GM23338 (cell line): ENCODE measurements around the gene SNX30. TPM values are rescaled to one million over a fixed set of nuclear protein-coding genes. Genes with fewer than 3 reads are reported as not detected.

Experiments
- ATAC-seq: fragments of 200-7000 bp; cut with Tn5 transposase; 3 replicates; pipeline ENCODE4 v1.9.1; 2020
- DNase-seq: peaks from one replicate; pipeline ENCODE4 v3.0.0-alpha.2; 2015; ENCODE audit warnings: low spot score
- H2AFZ ChIP-seq: fragments of 200-600 bp; sonication (generic); 2 replicates; pipeline ENCODE4 v1.8.0; 2016; ENCODE audit warnings: antibody characterized with exemption, mild to moderate bottlenecking, moderate library complexity
- H3F3A ChIP-seq: fragments of 200-600 bp; sonication (generic); replicated peaks from 2 replicates; pipeline ENCODE4 v1.8.0; 2017; ENCODE audit warnings: antibody characterized with exemption, mixed run types, low read depth
- H3K27ac ChIP-seq: fragments of 200-600 bp; sonication (generic); 2 replicates; pipeline ENCODE4 v1.6.1; 2016; ENCODE audit warnings: low read depth
- H3K27me3 ChIP-seq: fragments of 200-600 bp; sonication (generic); 2 replicates; pipeline ENCODE4 v1.8.0; 2016; ENCODE audit warnings: mild to moderate bottlenecking, mixed run types, moderate library complexity; ENCODE audit not compliant: insufficient read depth
- H3K36me3 ChIP-seq: fragments of 200-600 bp; sonication (generic); 2 replicates; pipeline ENCODE4 v1.8.0; 2016; ENCODE audit warnings: mild to moderate bottlenecking; ENCODE audit not compliant: insufficient read depth
- H3K4me1 ChIP-seq: fragments of 200-600 bp; sonication (generic); 2 replicates; pipeline ENCODE4 v1.8.0; 2016; ENCODE audit warnings: mild to moderate bottlenecking, moderate library complexity; ENCODE audit not compliant: insufficient read depth
- H3K4me2 ChIP-seq: fragments of 200-600 bp; sonication (generic); 2 replicates; pipeline ENCODE4 v1.7.1; 2017; ENCODE audit warnings: mixed run types
- H3K4me3 ChIP-seq: fragments of 200-600 bp; sonication (generic); 2 replicates; pipeline ENCODE4 v1.6.1; 2016; ENCODE audit warnings: mixed run types
- H3K79me2 ChIP-seq: fragments of 200-600 bp; sonication (generic); replicated peaks from 2 replicates; pipeline ENCODE4 v1.8.0; 2017; ENCODE audit warnings: mild to moderate bottlenecking; ENCODE audit not compliant: insufficient read depth
- H3K9me2 ChIP-seq: fragments of 200-600 bp; sonication (generic); 2 replicates; pipeline ENCODE4 v1.8.0; 2017; ENCODE audit not compliant: insufficient read depth
- H4K20me1 ChIP-seq: fragments of 200-600 bp; sonication (generic); replicated peaks from 2 replicates; pipeline ENCODE4 v1.8.0; 2017; ENCODE audit warnings: mild to moderate bottlenecking; ENCODE audit not compliant: insufficient read depth
- H3K27ac Mint-ChIP-seq: 2 replicates; pipeline ENCODE4 v1.8.0; 2020; ENCODE audit warnings: inconsistent platforms, mild to moderate bottlenecking, moderate library complexity, mixed read lengths
- H3K27me3 Mint-ChIP-seq: 3 replicates; pipeline ENCODE4 v1.8.0; 2022; ENCODE audit warnings: low read depth, mild to moderate bottlenecking, moderate library complexity, mixed read lengths, inconsistent platforms; ENCODE audit not compliant: insufficient read depth, poor library complexity
- H3K36me3 Mint-ChIP-seq: 3 replicates; pipeline ENCODE4 v1.8.0; 2021; ENCODE audit warnings: low read depth, mild to moderate bottlenecking, inconsistent platforms, moderate library complexity, mixed read lengths
- H3K4me1 Mint-ChIP-seq: 3 replicates; pipeline ENCODE4 v1.8.0; 2020; ENCODE audit warnings: mild to moderate bottlenecking, inconsistent platforms, mixed read lengths
- H3K4me3 Mint-ChIP-seq: 3 replicates; pipeline ENCODE4 v1.8.0; 2021; ENCODE audit warnings: moderate library complexity, mild to moderate bottlenecking, inconsistent platforms, mixed read lengths
- H3K9me3 Mint-ChIP-seq: 3 replicates; pipeline ENCODE4 v1.8.0; 2020; ENCODE audit warnings: moderate library complexity, mild to moderate bottlenecking, inconsistent platforms, mixed read lengths
- CREB1 ChIP-seq: fragments of 250-450 bp; sonication (Bioruptor Pico); IDR thresholded peaks from 2 replicates; pipeline ENCODE4 v1.5.0; 2020; ENCODE audit warnings: low read depth, mild to moderate bottlenecking, moderate library complexity
- ETS1 ChIP-seq: IDR thresholded peaks from 2 replicates; pipeline ENCODE4 v1.6.1; 2016; ENCODE audit warnings: antibody characterized with exemption
- EZH2 ChIP-seq: fragments of 200-600 bp; sonication (generic); IDR thresholded peaks from one replicate; pipeline ENCODE4 v1.8.0; 2017; ENCODE audit warnings: antibody characterized with exemption, mild to moderate bottlenecking, low read depth; ENCODE audit not compliant: unreplicated experiment
- EZH2phosphoT487 ChIP-seq: fragments of 200-600 bp; sonication (generic); IDR thresholded peaks from one replicate; pipeline ENCODE4 v1.8.1; 2018; ENCODE audit warnings: antibody characterized with exemption; ENCODE audit not compliant: unreplicated experiment
- JUNB ChIP-seq: IDR thresholded peaks from one replicate; pipeline ENCODE4 v1.6.1; 2016; ENCODE audit warnings: antibody characterized with exemption; ENCODE audit not compliant: unreplicated experiment
- NANOG ChIP-seq: IDR thresholded peaks from 2 replicates; pipeline ENCODE4 v1.6.1; 2016; ENCODE audit warnings: antibody characterized with exemption, borderline replicate concordance
- POLR2AphosphoS5 ChIP-seq: IDR thresholded peaks from 2 replicates; pipeline ENCODE4 v1.6.1; 2016; ENCODE audit warnings: antibody characterized with exemption, low read depth
- STAT1 ChIP-seq: IDR thresholded peaks from one replicate; pipeline ENCODE4 v1.6.1; 2016; ENCODE audit warnings: antibody characterized with exemption; ENCODE audit not compliant: unreplicated experiment
- ZNF114 ChIP-seq: fragments of 250-450 bp; sonication (Bioruptor Pico); IDR thresholded peaks from 2 replicates; pipeline ENCODE4 v1.5.0; 2020; ENCODE audit warnings: mild to moderate bottlenecking, moderate library complexity
- ZNF331 ChIP-seq: fragments of 250-450 bp; sonication (Bioruptor Pico); IDR thresholded peaks from 2 replicates; pipeline ENCODE4 v1.5.0; 2020; ENCODE audit warnings: low read depth, mild to moderate bottlenecking, moderate library complexity
- polyA plus RNA-seq: library from polyadenylated mRNA; unstranded; fragments of >200 nt; fragmentation: Nextera tagmentation; extraction: Ambion mirVana; gene quantifications from 2 replicates; pipeline ENCODE4 v1.2.1, GENCODE V29; 2016
- total RNA-seq: library from RNA; depleted of rRNA; stranded (reverse); fragments of >200 nt; shearing (Covaris generic); gene quantifications from 2 replicates; pipeline ENCODE4 v1.2.3, GENCODE V29; 2014
- TF ChIP-seq, protein P1 (sequence below), 2 experiments: fragments of 200-600 bp in 1 of 2; sonication (generic) in 1 of 2; conservative IDR thresholded peaks; 2 replicates each; pipeline versions ENCODE4 v1.5.1 to v1.6.1; 2016 to 2017; ENCODE audit warnings: antibody characterized with exemption in 2 of 2, low read depth in 2 of 2, mild to moderate bottlenecking in 2 of 2, moderate library complexity in 1 of 2
- TF ChIP-seq, protein P2 (sequence below): fragments of 250-450 bp; sonication (Bioruptor Pico); IDR thresholded peaks from 2 replicates; pipeline ENCODE4 v1.5.0; 2020; ENCODE audit warnings: mild to moderate bottlenecking, moderate library complexity

The SNX30 gene
- total and polyA plus RNA-seq, 2 experiments from 2014 or later = 2.1 to 17.8 TPM

DNA sequence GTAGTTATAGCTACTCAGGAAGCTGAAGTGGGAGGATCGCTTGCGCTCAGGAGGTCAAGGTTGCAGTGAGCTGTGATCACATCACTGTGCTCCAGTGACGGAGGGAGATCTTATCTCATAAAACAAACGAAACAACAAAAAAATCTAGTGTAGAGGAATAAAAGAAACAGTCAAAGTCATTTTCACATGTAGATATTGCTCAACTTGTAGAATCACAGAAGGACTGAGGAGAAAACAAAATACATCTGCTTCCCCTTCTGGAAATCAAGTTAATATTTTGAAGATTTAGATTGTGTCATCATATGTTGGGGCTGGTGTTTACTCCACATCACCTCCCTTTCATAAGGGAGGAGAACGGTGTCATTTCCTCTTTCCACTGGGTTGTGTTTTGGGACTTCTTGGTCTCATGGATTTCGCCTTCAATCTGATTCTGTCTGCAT, 148.3 kb downstream of the SNX30 start:
- Histone ChIP-seq H4K20me1 (no peaks in the 10 kb centered on the region), H3K36me3 (no peaks in the 10 kb centered on the region), H3K4me3 (no peak overlapping the region), H3K4me1 (no peaks in the 10 kb centered on the region), H3F3A (no peaks in the 10 kb centered on the region), H3K9me2 (peaks cover 5% of the 10 kb centered on the region; the same call in 1 of the 2 replicates), H2AFZ (no peak overlapping the region), H3K27me3 (no peaks in the 10 kb centered on the region), H3K4me2 (no peak overlapping the region), H3K27ac (no peak overlapping the region), H3K79me2 (no peaks in the 10 kb centered on the region)
- DNase-seq (no peak), ATAC-seq (no peak)
- Mint-ChIP-seq H3K36me3 (no peaks in the 10 kb centered on the region), H3K4me3 (no peak overlapping the region), H3K27me3 (peaks cover 4% of the 10 kb centered on the region), H3K9me3 (no peaks in the 10 kb centered on the region), H3K4me1 (no peaks in the 10 kb centered on the region), H3K27ac (no peak overlapping the region)
- TF ChIP-seq CREB1 (CRISPR knock-in tag) (no peak), ZNF114 (CRISPR knock-in tag) (no peak), POLR2AphosphoS5 (no peak), EZH2 (no peak), JUNB (no peak)
- TF ChIP-seq, protein P1, sequence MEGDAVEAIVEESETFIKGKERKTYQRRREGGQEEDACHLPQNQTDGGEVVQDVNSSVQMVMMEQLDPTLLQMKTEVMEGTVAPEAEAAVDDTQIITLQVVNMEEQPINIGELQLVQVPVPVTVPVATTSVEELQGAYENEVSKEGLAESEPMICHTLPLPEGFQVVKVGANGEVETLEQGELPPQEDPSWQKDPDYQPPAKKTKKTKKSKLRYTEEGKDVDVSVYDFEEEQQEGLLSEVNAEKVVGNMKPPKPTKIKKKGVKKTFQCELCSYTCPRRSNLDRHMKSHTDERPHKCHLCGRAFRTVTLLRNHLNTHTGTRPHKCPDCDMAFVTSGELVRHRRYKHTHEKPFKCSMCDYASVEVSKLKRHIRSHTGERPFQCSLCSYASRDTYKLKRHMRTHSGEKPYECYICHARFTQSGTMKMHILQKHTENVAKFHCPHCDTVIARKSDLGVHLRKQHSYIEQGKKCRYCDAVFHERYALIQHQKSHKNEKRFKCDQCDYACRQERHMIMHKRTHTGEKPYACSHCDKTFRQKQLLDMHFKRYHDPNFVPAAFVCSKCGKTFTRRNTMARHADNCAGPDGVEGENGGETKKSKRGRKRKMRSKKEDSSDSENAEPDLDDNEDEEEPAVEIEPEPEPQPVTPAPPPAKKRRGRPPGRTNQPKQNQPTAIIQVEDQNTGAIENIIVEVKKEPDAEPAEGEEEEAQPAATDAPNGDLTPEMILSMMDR (conservative IDR thresholded peaks at IDR 0.05; ENCODE audit: low read depth in 2 of 2) = no peak

DNA sequence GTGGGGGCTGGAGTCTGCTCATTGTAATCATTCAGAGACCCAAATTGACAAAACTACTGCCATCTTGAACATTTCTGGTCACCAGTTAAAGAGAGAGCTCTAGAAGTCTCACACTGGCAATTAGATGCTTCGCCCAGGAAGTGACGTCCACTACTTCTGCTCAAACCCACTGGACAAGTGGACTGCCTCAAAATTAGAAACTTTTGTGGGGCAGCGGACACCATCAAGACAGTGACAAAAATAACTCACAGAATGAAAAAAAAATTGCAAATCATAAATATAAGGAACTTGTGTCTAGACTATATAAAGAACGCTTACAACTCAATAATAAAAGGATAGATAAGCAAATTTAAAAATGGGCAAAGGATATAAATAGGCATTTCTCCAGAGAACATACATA, 149.9 kb downstream of the SNX30 start:
- no peak overlapping the region for H3K27ac Mint-ChIP-seq
- Histone ChIP-seq H2AFZ (no peak overlapping the region), H3K36me3 (no peaks in the 10 kb centered on the region), H3K79me2 (no peaks in the 10 kb centered on the region), H3F3A (no peaks in the 10 kb centered on the region), H3K4me2 (no peak overlapping the region), H3K9me2 (no peaks in the 10 kb centered on the region), H3K27me3 (no peaks in the 10 kb centered on the region), H3K4me3 (no peak overlapping the region), H3K4me1 (no peaks in the 10 kb centered on the region), H4K20me1 (no peaks in the 10 kb centered on the region), H3K27ac (no peak overlapping the region)
- H3K9me3 Mint-ChIP-seq = no peaks in the 10 kb centered on the region
- H3K4me3 Mint-ChIP-seq = no peak overlapping the region
- H3K27me3 Mint-ChIP-seq = peaks cover 5% of the 10 kb centered on the region
- no peaks in the 10 kb centered on the region for H3K36me3 Mint-ChIP-seq
- DNase-seq (no peak), ATAC-seq (no peak)
- H3K4me1 Mint-ChIP-seq = no peaks in the 10 kb centered on the region
- TF ChIP-seq EZH2 (no peak), ZNF331 (CRISPR knock-in tag) (no peak), ETS1 (no peak), STAT1 (no peak), EZH2phosphoT487 (no peak), NANOG (no peak)
- TF ChIP-seq, protein P2, sequence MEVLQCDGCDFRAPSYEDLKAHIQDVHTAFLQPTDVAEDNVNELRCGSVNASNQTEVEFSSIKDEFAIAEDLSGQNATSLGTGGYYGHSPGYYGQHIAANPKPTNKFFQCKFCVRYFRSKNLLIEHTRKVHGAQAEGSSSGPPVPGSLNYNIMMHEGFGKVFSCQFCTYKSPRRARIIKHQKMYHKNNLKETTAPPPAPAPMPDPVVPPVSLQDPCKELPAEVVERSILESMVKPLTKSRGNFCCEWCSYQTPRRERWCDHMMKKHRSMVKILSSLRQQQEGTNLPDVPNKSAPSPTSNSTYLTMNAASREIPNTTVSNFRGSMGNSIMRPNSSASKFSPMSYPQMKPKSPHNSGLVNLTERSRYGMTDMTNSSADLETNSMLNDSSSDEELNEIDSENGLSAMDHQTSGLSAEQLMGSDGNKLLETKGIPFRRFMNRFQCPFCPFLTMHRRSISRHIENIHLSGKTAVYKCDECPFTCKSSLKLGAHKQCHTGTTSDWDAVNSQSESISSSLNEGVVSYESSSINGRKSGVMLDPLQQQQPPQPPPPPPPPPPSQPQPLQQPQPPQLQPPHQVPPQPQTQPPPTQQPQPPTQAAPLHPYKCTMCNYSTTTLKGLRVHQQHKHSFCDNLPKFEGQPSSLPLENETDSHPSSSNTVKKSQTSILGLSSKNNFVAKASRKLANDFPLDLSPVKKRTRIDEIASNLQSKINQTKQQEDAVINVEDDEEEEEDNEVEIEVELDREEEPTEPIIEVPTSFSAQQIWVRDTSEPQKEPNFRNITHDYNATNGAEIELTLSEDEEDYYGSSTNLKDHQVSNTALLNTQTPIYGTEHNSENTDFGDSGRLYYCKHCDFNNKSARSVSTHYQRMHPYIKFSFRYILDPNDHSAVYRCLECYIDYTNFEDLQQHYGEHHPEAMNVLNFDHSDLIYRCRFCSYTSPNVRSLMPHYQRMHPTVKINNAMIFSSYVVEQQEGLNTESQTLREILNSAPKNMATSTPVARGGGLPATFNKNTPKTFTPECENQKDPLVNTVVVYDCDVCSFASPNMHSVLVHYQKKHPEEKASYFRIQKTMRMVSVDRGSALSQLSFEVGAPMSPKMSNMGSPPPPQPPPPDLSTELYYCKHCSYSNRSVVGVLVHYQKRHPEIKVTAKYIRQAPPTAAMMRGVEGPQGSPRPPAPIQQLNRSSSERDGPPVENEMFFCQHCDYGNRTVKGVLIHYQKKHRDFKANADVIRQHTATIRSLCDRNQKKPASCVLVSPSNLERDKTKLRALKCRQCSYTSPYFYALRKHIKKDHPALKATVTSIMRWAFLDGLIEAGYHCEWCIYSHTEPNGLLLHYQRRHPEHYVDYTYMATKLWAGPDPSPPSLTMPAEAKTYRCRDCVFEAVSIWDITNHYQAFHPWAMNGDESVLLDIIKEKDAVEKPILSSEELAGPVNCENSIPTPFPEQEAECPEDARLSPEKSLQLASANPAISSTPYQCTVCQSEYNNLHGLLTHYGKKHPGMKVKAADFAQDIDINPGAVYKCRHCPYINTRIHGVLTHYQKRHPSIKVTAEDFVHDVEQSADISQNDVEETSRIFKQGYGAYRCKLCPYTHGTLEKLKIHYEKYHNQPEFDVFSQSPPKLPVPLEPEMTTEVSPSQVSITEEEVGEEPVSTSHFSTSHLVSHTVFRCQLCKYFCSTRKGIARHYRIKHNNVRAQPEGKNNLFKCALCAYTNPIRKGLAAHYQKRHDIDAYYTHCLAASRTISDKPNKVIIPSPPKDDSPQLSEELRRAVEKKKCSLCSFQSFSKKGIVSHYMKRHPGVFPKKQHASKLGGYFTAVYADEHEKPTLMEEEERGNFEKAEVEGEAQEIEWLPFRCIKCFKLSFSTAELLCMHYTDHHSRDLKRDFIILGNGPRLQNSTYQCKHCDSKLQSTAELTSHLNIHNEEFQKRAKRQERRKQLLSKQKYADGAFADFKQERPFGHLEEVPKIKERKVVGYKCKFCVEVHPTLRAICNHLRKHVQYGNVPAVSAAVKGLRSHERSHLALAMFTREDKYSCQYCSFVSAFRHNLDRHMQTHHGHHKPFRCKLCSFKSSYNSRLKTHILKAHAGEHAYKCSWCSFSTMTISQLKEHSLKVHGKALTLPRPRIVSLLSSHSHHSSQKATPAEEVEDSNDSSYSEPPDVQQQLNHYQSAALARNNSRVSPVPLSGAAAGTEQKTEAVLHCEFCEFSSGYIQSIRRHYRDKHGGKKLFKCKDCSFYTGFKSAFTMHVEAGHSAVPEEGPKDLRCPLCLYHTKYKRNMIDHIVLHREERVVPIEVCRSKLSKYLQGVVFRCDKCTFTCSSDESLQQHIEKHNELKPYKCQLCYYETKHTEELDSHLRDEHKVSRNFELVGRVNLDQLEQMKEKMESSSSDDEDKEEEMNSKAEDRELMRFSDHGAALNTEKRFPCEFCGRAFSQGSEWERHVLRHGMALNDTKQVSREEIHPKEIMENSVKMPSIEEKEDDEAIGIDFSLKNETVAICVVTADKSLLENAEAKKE = no peak
- TF ChIP-seq, protein P1 (conservative IDR thresholded peaks at IDR 0.05; ENCODE audit: low read depth in 2 of 2) = no peak
